Lower leg skin (tissue), 3 donors: ENCODE measurements around the gene NFIB.

Experiments used
- CTCF ChIP-seq, 3 donors: fragments of 450-650 bp; IDR thresholded peaks; one replicate each; pipeline ENCODE4 v1.5.1; 2016; ENCODE audit warnings: antibody characterized with exemption in 3 of 3, mild to moderate bottlenecking in 3 of 3, moderate library complexity in 2 of 3
- POLR2A ChIP-seq, 2 donors: fragments of 450-650 bp; IDR thresholded peaks; one replicate each; pipeline ENCODE4 v1.6.1; 2016 to 2017; ENCODE audit warnings: antibody characterized with exemption in 2 of 2, mild to moderate bottlenecking in 1 of 2, moderate library complexity in 1 of 2

DNA sequence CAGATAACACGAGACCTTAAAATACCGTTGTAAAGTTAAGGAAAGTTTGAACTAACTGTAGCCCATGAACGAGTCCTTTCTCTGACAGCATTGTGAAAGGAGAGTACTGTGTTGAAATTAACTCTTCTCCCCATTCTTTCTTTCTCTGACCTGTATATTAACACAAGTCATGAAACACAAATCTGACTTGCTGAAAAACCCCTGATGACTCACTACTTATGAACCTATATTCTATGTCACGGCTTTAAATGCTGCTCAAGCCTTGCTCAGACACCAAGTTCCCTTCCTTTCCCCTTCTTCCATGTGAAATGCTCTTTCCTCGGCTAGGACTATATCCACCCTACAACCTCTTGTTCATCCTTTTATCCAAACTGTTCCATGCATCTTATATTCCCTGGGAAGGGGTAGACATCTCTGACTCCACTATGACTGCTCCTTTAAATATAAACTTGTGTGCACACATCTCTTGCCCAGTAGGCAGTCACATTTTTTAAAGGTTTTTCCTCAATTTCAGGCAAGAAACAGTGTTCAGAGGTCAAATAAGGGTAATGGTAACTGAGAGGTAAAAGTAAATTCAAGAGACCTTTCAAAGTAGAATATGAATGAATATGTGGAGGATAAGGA is 142.9 kb downstream of the NFIB start:
- no peak for TF ChIP-seq POLR2A (IDR thresholded peaks at IDR 0.05)
- TF ChIP-seq CTCF (IDR thresholded peaks at IDR 0.05): no peak
